SK-N-SH treated with all-trans-retinoic acid at 6 μM for 48 hours (cell line): ENCODE measurements around the gene HOXA7.

Experiments used
- ARNTL ChIP-seq: fragments of 450-650 bp; formaldehyde crosslinking; IDR thresholded peaks from 2 replicates; pipeline ENCODE4 v1.5.0; 2020; ENCODE audit warnings: low read depth, mild to moderate bottlenecking, moderate library complexity, borderline replicate concordance
- ESRRG ChIP-seq: fragments of 250-450 bp; sonication (Bioruptor Pico); IDR thresholded peaks from 2 replicates; pipeline ENCODE4 v1.6.1; 2021; ENCODE audit warnings: mild to moderate bottlenecking
- GLIS3 ChIP-seq: fragments of 250-450 bp; sonication (Bioruptor Pico); IDR thresholded peaks from 2 replicates; pipeline ENCODE4 v1.5.0; 2020; ENCODE audit warnings: mild to moderate bottlenecking, moderate library complexity
- ISL1 ChIP-seq: fragments of 250-450 bp; sonication (Bioruptor Pico); IDR thresholded peaks from 2 replicates; pipeline ENCODE4 v2.1.2; 2022; ENCODE audit warnings: mild to moderate bottlenecking, moderate library complexity
- POU6F1 ChIP-seq: fragments of 250-450 bp; sonication (Bioruptor Pico); IDR thresholded peaks from 2 replicates; pipeline ENCODE4 v1.8.0; 2021; ENCODE audit warnings: low read depth, mild to moderate bottlenecking, moderate library complexity, borderline replicate concordance
- RARB ChIP-seq: fragments of 250-450 bp; sonication (Bioruptor Pico); IDR thresholded peaks from 2 replicates; pipeline ENCODE4 v1.8.0; 2021; ENCODE audit warnings: mild to moderate bottlenecking, moderate library complexity
- TCF4 ChIP-seq: fragments of 250-450 bp; sonication (Bioruptor Pico); IDR thresholded peaks from 2 replicates; pipeline ENCODE4 v1.8.0; 2021; ENCODE audit warnings: mild to moderate bottlenecking, moderate library complexity, borderline replicate concordance
- ZFP3 ChIP-seq: fragments of 250-450 bp; sonication (Bioruptor Pico); IDR thresholded peaks from 2 replicates; pipeline ENCODE4 v1.5.0; 2020; ENCODE audit warnings: mild to moderate bottlenecking, moderate library complexity
- ZFP30 ChIP-seq: fragments of 450-650 bp; formaldehyde crosslinking; IDR thresholded peaks from 2 replicates; pipeline ENCODE4 v1.5.0; 2022; ENCODE audit warnings: mild to moderate bottlenecking, moderate library complexity
- ZNF565 ChIP-seq: fragments of 450-650 bp; formaldehyde crosslinking; conservative IDR thresholded peaks from 2 replicates; pipeline ENCODE4 v1.5.0; 2020; ENCODE audit warnings: low read depth, mild to moderate bottlenecking, moderate library complexity
- ZNF70 ChIP-seq: fragments of 450-650 bp; formaldehyde crosslinking; IDR thresholded peaks from 2 replicates; pipeline ENCODE4 v1.5.0; 2020; ENCODE audit warnings: mild to moderate bottlenecking, moderate library complexity
- TF ChIP-seq, protein P1 (sequence below): fragments of 250-450 bp; sonication (Bioruptor Pico); IDR thresholded peaks from 2 replicates; pipeline ENCODE4 v1.5.0; 2020; ENCODE audit warnings: mild to moderate bottlenecking, moderate library complexity
- TF ChIP-seq, protein P2 (sequence below): fragments of 250-450 bp; sonication (Bioruptor Pico); IDR thresholded peaks from 2 replicates; pipeline ENCODE4 v1.8.0; 2020; ENCODE audit warnings: mild to moderate bottlenecking, moderate library complexity, borderline replicate concordance
- TF ChIP-seq, protein P3 (sequence below): fragments of 250-450 bp; sonication (Bioruptor Pico); IDR thresholded peaks from 2 replicates; pipeline ENCODE4 v1.5.1; 2020; ENCODE audit warnings: low read depth, mild to moderate bottlenecking, moderate library complexity

GRCh38 chr7:27202862-27203134 lies 46.3 kb upstream of the HOXA7 start:
- no peak for TF ChIP-seq ESRRG
- TF ChIP-seq GLIS3: no peak
- TF ChIP-seq RARB (CRISPR knock-in tag): no peak
- TF ChIP-seq ARNTL: no peak
- TF ChIP-seq, protein P1, sequence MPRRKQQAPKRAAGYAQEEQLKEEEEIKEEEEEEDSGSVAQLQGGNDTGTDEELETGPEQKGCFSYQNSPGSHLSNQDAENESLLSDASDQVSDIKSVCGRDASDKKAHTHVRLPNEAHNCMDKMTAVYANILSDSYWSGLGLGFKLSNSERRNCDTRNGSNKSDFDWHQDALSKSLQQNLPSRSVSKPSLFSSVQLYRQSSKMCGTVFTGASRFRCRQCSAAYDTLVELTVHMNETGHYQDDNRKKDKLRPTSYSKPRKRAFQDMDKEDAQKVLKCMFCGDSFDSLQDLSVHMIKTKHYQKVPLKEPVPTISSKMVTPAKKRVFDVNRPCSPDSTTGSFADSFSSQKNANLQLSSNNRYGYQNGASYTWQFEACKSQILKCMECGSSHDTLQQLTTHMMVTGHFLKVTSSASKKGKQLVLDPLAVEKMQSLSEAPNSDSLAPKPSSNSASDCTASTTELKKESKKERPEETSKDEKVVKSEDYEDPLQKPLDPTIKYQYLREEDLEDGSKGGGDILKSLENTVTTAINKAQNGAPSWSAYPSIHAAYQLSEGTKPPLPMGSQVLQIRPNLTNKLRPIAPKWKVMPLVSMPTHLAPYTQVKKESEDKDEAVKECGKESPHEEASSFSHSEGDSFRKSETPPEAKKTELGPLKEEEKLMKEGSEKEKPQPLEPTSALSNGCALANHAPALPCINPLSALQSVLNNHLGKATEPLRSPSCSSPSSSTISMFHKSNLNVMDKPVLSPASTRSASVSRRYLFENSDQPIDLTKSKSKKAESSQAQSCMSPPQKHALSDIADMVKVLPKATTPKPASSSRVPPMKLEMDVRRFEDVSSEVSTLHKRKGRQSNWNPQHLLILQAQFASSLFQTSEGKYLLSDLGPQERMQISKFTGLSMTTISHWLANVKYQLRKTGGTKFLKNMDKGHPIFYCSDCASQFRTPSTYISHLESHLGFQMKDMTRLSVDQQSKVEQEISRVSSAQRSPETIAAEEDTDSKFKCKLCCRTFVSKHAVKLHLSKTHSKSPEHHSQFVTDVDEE: no peak
- no peak for TF ChIP-seq ZNF70 (CRISPR knock-in tag)
- TF ChIP-seq, protein P2, sequence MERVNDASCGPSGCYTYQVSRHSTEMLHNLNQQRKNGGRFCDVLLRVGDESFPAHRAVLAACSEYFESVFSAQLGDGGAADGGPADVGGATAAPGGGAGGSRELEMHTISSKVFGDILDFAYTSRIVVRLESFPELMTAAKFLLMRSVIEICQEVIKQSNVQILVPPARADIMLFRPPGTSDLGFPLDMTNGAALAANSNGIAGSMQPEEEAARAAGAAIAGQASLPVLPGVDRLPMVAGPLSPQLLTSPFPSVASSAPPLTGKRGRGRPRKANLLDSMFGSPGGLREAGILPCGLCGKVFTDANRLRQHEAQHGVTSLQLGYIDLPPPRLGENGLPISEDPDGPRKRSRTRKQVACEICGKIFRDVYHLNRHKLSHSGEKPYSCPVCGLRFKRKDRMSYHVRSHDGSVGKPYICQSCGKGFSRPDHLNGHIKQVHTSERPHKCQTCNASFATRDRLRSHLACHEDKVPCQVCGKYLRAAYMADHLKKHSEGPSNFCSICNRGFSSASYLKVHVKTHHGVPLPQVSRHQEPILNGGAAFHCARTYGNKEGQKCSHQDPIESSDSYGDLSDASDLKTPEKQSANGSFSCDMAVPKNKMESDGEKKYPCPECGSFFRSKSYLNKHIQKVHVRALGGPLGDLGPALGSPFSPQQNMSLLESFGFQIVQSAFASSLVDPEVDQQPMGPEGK: no peak
- TF ChIP-seq TCF4 (CRISPR knock-in tag): no peak
- no peak for TF ChIP-seq POU6F1 (CRISPR knock-in tag)
- TF ChIP-seq, protein P3, sequence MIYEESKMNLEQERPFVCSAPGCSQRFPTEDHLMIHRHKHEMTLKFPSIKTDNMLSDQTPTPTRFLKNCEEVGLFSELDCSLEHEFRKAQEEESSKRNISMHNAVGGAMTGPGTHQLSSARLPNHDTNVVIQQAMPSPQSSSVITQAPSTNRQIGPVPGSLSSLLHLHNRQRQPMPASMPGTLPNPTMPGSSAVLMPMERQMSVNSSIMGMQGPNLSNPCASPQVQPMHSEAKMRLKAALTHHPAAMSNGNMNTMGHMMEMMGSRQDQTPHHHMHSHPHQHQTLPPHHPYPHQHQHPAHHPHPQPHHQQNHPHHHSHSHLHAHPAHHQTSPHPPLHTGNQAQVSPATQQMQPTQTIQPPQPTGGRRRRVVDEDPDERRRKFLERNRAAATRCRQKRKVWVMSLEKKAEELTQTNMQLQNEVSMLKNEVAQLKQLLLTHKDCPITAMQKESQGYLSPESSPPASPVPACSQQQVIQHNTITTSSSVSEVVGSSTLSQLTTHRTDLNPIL (CRISPR knock-in tag): no peak
- no peak for TF ChIP-seq ZNF565 (CRISPR knock-in tag)
- TF ChIP-seq ISL1 (CRISPR knock-in tag): no peak
- TF ChIP-seq ZFP3 (CRISPR knock-in tag): no peak
- TF ChIP-seq ZFP30 (CRISPR knock-in tag): no peak
